Activated T-helper 9 cell treated with anti-CD3 and anti-CD28 coated beads, Interleukin-2, amount 50 U/mL, for 16 hours (primary cell): Measurements from ENCODE around the gene MAU2.
"Not testable (repeated sequence)": the region's sequence is repeated elsewhere in the genome, so short reads cannot be mapped to it uniquely, and the experiment has no call there.

Experiments used
- DNase-seq: peaks from one replicate; pipeline ENCODE4 v3.0.0-alpha.2; 2020; ENCODE audit warnings: low read depth

The MAU2 gene

DNA sequence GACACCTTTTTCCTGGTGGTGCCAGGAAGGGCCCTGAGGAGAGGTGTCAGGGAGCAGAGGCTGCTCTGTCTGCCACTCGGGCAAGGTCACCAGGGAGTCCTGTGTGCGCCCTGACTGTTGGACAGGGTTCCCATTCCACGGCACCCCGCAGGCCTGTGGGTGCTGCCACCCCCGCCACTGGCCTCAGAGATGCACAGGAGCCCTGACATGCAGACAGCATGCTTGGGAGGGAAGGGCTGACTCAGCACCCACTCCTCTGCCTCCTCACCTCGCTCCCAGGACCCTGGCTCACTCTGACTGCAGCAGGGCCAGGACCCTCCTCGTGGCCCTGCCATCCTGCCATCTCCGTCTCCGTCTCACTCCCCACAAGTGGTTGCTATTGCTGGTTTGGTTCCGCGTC is 25.3 kb downstream of the MAU2 start:
- no peak for DNase-seq

DNA sequence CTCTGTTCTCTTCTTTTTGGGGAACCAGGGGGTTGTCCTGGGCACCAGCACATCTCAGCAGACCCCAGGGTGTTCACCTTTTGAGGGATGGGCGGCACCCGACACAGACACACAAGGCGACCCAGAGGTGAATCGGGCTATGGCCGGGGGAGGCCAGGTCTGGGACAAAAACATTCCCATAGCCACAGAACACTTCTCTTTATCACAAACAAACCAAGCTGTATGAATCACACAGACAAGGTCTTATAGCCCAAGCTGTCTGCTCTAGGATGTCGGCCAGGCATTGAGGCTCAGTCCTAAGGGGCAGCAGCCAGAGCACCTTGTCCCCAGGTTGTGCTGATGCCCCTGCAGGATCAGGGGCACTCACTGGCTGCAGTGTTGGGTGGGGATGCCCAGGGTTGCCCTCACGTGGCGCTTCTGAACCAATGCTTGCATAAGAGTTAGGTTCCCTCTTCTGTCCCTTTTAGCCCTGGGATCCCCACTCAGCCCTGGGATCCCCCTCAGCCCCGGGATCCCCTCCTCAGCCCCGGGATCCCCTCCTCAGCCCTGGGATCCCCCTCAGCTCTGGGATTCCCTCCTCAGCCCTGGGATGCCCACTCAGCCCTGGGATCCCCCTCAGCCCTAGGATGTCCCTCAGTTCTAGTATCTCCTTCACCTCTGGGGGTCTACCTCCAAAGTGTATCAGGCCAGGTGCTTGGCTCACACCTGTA is 26.9 kb downstream of the MAU2 start:
- DNase-seq = no peak

DNA sequence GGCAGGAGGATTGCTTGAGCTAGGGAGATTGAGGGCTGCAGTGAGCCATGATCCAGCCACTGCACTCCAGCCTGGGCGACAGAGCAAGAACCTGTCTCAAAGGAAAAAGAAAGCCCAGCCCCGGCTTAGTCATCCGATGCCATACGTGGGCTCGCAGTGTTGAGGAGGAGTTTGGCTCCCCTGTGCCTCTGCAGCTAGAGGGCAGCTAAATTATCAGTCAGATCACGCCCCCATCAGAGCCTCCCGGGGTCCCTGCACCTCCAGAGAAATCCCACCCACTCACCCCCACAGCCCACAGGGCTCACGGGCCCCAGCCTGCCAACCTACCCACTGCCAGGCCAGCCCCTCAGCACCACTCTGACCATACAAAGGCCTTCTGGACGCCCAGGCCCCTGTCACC is 27.6 kb downstream of the MAU2 start:
- DNase-seq = no peak

DNA sequence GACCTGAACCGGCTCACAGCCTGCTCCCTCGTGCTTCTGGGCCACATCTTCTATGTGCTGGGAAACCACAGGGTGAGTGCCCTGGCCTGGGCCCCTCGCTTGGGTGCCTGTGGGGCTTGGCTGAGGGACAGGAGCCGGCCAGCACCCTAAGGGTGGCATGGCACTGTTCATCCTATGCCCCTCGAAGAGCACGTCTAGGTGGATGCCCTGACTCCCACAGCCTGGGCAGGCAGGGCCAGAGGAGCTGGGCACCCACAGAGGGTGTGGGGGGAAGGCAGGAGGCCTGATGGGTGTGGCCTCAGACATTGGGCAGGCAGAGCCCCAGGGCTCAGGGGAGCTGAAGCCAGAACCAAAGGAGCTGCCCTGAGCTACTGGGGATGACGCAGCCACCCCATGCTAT is 28.7 kb downstream of the MAU2 start:
- no peak for DNase-seq

DNA sequence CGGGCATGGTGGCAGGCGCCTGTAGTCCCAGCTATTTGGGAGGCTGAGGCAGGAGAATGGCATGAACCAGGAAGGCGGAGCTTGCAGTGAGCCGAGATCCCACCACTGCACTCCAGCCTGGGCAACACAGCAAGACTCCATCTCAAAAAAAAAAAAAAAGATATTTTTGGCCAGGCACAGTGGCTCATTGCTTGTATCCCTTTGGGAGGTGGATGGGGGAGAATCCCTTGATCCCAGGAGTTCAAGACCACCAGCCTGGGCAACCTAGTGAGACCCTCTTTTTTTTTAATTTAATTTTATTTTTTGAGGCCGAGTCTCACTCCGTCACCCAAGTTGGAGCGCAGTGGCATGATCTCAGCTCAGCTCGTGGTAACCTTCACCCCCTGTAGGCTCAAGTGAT is 30.1 kb downstream of the MAU2 start:
- DNase-seq = not testable (repeated sequence)

DNA sequence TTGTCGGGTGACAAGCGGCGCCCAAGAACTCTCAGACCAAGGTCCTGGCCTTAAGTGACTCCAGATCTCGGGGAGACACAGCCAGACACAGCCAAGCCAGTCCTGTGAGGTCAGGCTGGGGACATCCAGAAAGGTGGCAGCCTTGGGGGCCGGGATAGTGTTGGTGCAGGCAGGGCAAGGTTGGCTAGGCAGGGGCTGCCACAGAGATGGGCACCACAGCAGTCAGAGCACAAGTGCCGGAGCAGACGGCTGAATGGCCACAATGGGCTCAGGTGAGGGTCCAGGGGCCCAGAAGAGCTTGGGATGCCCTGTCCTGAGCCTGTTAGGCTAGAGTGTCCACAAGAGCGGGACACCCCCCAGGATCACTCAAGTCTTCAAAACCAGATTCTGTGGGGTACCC is 32.2 kb downstream of the MAU2 start:
- no peak for DNase-seq

DNA sequence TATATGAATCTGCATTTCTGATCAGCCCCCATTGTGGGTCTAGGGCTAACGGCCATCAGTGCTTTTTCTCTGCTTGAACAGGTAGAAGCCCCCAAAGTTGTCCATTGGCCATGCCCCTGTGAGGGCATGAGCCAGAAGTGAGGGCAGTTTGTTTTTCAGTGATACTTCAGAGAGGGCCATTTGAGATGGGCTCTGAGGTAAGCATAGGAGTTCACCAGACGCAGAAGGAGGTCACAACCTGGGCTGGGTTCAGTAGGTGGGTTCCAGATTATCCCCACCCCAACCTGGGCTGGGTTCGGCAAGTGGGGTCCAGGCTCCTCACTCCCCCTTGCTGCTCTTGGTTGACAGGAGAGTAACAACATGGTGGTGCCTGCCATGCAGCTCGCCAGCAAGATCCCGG is 33.4 kb downstream of the MAU2 start:
- DNase-seq = no peak

DNA sequence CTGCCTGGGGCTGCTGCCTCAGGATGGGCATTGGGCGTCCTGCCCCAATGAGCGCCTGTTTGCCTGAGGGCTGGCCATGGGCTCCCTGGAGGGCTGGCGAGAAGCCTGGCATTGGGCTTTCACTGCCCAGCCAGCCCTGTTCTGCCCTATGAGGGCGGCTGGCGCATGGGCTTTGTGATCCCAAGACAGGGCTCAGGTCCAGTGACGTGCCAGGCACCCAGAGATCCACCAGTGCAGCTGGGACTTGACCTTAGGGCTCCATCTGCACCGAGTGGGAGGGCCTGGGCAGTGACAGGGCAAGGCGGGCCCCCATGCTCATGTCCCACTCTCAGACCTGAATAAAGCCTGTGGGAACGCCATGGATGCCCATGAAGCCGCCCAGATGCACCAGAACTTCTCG is 34.3 kb downstream of the MAU2 start:
- no peak for DNase-seq

DNA sequence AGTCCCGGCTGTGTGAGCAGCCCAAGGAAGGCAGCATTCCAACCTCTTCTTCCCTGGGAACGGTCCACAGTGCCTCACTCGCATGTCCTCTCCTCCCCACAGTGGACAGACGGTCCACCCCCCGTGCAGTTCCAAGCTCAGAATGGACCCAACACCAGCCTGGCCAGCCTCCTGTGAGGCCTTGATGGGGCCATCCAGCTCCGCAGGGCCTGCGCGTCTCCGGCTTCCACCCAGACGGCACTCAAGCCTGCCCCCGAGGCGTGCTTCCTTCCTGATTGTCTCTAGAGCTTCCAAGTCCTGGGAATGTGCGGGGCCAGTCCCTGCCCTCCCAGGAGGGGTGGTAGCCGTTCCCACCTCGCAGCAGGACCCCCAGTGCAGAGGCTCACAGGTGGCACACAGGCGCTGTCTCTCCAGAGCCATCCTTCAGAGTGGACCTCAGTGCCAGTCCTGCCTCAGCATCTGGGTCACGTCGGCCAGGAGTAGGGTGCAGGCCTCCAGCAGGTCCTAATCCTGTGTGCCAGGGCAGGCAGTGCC is 35.0 kb downstream of the MAU2 start:
- DNase-seq = no peak

DNA sequence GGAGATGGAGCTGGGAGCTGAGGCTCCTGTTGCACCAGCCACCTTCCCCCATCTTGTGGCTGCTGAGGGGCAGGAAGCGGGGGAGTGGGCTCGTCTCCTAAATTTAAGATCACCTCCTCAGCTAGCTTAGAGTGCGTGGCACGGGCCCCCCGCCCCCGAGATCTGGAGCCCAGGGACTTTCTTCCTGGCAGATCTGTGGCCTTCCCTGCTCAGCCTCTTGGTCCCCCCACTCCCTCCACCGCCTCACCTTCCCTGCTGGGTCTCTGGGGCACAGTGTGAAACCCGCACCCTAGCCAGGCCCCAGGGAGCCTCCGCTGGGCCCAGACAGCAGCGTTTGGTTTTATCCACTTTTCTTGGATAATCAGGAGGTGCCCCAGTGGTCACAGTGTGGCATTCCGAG is 35.9 kb downstream of the MAU2 start:
- no peak for DNase-seq

DNA sequence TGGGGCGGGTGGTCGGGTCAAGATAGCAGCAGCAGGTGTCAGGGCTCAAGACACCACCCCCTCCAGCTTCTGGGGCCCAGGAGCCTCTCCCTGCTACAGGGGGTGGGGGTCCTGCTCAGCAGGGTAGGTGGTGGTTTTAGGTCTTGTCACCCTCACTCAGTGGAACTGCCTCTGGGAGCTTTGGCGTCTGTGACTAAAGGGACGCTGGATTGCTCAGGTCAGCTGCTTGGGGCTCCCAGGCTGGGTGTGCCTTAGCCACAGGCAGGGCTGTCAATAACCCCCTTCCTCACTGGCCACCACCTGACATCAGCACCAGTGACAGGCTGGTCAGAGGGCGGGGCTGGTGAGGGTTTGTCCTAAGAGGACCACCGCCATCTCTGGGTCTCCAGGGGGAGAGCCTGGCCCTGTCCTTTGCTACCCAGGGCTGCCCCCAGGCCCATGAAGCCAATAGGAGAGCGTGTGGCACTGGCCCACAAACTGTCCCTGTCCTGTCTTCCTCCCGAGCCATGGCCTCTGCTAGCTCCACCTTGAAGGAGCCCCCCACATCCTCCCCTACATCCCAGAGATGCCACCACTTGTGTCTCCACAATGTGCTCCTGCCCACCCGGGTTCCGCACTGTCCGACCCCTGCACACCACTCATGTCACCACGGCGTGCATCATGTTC is 36.4 kb downstream of the MAU2 start:
- no peak for DNase-seq

DNA sequence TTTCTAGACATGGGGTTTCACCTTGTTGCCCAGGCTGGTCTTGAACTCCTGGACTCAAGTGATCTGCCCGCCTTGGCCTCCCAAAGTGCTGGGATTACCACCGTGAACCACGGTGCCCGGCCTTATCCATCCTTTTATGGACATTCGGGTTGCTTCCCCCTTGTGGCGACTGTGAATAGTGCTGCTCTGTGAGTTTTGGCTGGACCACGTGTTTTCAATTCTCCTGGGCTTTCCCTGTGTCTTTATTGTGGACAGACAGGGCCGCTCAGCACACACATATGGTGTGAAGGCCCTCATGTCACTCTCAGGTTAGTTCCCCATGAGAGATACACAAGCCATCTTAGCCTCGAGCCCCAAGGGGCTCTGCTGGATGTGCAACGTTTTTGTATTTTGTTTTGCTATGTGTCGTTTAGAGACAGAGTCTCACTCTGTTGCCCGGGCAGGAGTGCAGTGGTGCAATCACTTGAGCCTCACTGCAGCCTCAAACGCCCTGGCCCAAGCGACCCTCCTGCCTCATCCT is 40.5 kb downstream of the MAU2 start:
- DNase-seq = peak; percentile 48

DNA sequence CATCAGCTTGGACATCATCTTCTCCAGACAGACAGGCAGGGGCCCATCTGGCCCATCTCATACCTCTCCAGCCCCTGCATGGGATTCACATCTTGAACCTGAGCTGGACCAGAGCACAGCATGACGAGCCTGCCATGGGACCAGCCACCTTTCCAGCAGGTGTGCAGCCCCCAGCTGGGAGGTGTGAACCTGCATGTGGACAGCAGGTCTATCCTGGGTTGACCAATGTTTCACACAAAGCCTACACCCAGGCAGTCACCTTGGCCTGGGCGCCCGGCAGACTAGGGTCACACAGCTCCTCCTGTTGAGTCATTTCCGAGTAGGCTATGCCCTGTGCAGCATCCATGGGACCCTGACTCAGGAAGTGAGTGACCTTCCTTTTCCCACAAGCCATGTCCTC is 41.4 kb downstream of the MAU2 start:
- no peak for DNase-seq

DNA sequence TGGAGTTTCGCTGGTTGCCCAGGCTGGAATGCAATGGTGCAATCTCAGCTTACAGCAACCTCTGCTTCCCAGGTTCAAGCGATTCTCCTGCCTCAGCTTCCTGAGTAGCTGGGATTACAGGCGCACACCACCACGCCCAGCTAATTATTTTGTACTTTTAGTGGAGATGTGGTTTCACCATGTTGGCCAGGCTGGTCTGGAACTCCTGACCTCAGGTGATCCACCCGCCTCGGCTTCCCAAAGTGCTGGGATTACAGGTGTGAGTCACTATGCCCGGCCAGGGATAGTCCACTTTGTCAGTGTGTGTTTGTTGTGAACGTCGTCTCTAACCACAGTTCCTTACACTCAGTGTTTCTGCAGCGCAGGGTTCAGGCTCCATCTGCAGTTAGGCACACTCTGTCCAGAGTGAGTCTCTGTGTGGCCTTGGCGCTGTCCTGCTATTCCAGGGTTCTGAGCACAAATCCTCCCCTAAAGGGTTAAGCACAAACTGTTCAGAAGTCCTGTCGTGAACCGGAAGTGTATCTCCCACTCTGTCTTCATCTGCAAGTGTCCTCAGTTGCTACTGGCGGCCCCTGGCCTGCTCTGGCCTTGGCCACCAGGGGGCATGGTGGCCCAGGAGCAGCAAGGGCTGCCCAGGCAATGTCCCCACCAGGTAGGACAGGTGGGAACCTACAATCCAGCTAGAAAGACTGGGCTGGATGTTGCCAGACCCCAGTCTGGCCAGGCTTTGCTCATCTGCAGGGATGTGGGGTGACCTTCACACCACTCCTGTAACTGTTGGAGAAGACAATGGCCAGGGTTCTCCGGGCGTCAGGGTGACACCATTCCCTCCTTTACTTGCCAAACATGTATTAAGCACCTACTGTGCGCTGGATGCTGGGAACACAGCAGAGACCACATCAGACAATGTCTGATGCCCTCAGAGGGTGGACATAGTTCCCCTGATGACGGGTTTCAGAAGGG is 46.1 kb downstream of the MAU2 start:
- peak; percentile 54 for DNase-seq

DNA sequence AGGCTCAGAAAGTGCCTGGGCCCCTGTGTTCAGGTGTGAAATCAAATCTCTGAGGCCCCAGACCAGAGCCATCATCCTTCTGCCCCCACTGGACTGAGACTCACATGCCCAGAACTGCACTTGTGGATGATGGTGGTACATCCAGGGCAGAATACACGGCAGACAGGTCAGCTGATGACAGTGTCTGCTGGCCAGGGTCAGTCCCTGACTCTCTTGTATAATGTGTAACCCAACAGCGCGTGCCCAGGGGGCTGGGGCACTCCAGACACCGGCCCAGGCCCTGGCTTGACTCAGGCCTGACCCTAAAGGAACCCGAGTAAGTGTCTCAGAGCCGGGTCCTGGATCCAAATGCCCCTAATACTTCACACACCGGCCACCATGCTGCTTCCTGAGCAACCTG is 47.5 kb downstream of the MAU2 start:
- DNase-seq = no peak

DNA sequence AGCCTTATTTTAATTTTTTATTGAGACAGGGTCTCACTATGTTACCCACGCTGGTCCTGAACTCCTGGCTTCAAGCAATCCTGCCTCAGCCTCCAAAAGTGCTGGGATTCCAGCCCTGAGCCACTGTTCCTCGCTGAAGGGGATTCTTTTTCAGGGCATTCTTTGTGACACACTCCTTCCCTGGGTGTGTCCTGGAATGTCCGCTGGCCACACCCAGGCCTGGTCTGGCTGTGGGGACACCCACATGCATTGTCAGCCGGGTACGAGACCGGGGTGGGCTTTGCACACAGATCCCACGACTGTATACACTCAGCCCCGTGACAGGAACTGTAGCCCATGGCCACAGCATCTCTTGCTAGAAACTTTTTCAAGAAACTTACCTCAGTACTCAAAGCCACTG is 50.4 kb downstream of the MAU2 start:
- no peak for DNase-seq

DNA sequence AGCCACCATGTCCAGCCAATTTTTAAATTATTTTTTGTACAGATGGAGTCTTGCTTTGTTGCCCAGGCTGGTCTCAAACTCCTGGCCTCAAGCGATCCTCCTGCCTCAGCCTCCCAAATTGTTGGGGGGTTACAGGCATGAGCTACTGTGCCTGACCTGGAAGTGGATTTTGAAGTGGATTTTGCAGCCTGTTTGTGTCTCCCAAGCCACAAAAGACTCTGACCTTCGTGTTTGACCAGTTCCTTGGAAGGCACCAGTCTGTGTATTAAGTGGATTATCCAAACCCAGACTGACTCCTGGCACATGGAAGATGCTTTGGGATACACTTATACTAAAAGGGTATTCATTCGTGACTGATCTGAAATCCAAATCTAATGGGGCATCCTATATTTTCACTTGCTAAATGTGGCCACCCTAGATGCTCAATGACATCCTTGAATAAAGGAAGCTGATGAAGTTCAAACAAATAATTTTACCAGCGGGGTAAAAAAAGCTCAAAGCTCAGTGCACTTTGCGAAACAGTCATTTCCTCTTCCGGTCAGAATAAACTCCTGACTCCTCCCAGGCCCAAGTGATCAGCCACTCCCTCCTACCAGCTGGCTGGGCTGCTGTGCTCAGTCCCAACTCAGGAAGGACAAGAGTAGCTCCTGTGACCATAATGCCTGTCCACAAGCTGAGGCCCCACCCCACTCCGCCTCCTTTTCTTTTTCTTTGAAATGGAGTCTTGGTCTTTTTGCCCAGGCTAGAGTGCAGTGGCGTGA is 52.2 kb downstream of the MAU2 start:
- DNase-seq = no peak

DNA sequence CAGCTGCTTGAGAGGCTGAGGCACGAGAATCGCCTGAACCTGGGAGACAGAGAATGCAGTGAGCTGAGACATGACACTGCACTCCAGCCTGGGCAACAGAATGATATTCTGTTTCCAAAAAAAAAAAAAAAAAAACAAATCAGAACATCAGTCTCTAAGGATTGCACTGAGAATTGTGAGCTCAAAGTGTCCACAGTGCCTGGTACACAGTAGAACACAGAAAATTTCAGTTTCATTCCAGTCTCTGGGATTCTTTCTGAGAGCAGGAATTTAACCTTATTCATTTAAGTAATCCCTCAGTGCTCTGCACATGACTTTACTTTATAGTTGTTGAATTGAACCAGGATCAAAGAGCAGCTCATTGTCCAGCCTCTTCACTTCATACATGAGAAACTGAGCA is 58.9 kb downstream of the MAU2 start:
- no peak for DNase-seq

DNA sequence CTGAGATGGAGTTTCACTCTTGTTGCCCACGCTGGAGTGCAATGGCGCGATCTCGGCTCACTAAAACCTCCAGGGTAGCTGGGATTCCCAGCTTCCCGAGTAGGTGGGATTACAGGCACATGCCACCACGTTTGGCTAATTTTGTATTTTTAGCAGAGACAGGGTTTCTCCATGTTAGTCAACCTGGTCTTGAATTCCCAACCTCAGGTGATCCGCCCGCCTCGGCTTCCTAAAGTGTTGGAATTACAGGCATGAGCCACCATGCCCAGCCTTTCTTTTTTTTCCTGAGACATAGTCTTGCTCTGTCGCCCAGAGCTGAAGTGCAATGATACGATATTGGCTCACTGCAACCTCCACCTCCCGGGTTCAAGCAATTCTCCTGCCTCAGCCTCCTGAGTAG is 59.7 kb downstream of the MAU2 start:
- not testable (repeated sequence) for DNase-seq

DNA sequence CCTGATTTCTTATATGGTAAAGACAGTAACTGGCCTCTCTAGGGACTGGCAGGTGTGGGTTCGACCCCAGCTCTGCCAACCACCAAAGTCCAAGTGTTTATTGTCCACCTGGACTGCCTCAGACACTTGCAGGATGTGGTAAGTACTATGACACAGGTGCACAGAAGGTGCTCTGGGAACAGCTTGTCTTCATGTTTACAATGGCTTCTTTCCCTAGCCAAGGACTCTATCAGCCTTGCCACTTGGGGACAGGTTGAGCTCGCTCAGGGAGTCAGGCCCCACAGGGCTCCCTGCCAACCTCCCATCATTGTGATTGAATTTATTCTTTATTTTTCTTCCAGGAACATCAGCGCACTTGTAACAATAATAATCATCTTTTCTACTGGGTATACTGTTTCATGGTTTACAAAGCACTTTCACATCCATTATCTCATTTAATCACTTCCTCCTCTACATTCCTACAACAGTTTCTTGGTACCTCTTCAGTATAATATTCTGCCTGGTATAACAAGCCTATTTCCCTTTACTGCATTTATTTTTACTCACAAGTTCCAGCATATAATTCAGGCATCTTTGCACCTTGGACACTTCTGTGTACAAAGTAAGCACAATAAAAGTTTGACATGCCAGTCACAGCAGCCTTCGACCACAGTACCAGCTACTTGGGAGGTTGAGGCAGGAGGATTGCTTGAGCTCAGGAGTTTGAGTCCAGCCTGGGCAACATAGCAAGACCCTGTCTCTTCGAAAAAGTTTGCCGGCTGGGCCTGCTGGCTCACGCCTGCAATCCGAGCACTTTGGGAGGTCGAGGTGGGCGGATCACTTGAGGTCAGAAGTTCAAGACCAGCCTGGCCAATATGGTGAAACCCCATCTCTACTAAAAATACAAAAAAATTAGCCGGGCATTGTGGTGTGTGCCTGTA is 60.6 kb downstream of the MAU2 start:
- DNase-seq = no peak

DNA sequence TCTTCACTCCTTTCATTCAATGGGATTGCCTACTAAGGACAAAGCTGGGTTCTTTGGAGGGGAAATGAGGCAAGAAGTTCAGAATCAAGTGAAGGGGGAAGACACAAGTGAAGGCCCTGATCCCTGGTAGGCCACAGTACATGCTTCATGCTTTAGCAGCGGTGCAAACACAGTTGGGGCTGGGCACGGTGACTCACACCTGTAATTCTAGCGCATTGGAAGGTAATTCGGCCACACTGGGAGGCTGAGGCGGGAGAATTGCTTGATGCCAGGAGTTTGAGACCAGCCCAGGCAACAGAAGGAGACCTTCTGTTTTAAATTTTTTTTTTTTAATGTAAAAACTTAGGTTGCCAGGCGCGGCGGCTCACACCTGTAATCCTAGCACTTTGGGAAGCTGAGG is 61.5 kb downstream of the MAU2 start:
- no peak for DNase-seq
